ENCODE measurements around the gene USHBP1.

The USHBP1 gene

GRCh38 chr19:17209126-17210036 lies 55.2 kb downstream of the USHBP1 start:
- no peak for DNase-seq

GRCh38 chr19:17206736-17207581 lies 57.6 kb downstream of the USHBP1 start:
- DNase-seq: no peak

DNA sequence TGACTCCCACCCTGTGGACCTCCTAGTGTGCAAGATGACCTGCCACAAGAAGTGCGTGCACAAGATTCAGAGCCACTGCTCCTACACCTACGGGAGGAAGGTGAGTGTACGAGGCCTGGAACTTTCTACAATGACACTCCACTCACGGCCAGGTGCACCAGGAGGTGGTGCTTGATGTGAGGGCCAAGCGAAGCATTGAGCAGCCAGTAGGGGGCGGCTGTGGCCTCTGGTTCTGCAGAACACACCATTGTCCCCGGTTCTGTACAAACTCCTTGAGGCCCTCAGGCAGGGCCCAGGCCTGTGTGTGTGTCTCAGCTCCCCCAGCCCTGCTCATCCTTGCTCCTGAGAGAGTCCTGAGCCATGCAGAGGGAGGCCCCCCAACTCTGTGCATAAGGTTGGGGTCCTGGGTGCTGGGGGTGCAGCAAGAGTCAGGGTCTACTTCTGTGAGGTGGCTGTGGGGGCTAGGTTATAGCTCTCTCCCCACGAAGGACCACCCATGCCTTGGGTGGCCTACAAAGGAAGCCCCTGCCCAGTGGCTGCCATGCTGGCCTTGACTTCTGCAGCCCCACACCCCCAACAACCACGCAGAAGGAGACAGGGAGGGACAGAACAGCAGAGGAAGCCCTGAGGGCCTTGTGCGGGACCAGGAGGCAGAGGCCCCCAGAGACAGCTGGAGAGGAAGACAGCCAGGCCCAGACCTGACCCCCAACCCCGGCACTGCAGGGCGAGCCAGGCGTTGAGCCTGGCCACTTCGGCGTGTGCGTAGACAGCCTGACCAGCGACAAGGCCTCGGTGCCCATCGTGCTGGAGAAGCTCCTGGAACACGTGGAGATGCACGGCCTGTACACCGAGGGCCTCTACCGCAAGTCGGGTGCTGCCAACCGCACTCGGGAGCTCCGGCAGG lies 59.1 kb downstream of the USHBP1 start:
- DNase-seq: peak; percentile 8

GRCh38 chr19:17202713-17203112 lies 61.8 kb downstream of the USHBP1 start:
- no peak for DNase-seq

GRCh38 chr19:17202249-17202648 lies 62.3 kb downstream of the USHBP1 start:
- no peak for DNase-seq

- DNase-seq: no peak
Observed at GRCh38 chr19:17200408-17201079, 64.0 kb downstream of the USHBP1 start.

Data from midbrain (tissue), 1 donor.